ENCODE measurements around the gene EDNRB.
"Not testable (repeated sequence)": the region's sequence is repeated elsewhere in the genome, so short reads cannot be mapped to it uniquely, and the experiment has no call there.

EDNRB gene

GRCh38 chr13:77918391-77919245 is at the start of gene EDNRB:
TSS of gene EDNRB (minus strand) at chr13:77918831. CDS start at chr13:77918573, 258 bp downstream.
- DNase-seq, result no peak

- no peak for DNase-seq
Measured at GRCh38 chr13:77966671-77967070, 48.0 kb upstream of the EDNRB start.

GRCh38 chr13:77952737-77953136 is 34.1 kb upstream of the EDNRB start:
- DNase-seq, result no peak

DNA sequence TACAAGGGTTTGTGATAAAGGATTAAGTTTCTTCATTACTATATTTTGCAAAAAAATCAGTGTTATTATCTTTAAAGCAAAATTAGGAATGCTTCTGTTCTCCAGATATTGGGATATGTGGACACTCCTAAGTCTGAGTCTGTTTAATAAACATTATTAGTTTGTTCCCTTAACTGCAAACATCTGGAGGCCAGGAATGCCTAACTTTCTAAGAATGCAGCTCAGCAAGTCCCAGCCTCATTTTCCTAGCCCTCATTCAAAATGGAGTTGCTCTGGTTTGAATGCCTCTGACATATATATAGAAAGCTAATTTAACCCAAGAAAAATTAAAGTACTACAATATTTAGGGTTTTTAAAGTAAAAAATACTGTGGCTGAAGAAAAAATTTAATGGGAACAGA is 33.6 kb upstream of the EDNRB start:
- no peak for DNase-seq

- no peak for DNase-seq
Measured at GRCh38 chr13:77946522-77946921, 27.9 kb upstream of the EDNRB start.

DNA sequence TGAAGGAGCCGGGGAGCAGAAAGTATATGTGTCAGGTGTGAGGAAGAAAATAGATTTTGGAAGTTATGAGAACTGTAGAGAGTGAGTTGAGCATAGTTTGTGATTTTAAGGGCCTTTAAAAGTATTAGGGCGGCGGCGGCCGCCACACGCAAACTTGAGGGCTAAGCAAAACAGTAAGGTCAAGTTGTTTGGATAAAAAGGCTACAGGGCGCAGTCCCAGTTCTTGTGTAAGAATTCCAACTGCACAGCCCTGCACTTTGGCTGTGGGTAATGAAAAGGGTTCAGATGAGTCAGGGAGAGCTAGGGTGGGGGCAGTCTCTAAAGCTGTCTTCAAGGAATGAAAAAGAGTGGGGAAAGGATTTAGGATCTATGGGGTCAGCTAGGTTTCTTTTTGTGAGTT is 16.4 kb upstream of the EDNRB start:
- not testable (repeated sequence) for DNase-seq

- DNase-seq, result no peak
Measured at GRCh38 chr13:77930430-77930829, 11.8 kb upstream of the EDNRB start.

DNA sequence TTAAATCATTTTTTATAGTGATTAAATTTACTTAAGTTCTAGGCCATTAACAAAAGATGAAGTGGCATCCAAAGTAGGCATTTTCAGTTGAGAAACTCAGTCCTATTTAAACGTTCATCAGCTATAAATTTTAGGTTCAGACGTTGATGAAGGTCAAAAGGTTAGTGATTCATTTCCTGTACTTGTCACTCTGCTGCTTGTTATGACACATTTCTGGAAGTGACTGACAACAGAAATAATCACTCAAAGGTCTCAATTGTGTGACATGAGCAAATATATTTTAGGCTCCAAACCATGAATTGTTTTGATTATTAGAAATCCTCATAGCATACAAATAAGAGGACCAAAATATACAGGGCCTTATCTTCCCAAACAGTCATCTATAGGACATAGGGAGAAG is 10.3 kb upstream of the EDNRB start:
- no peak for DNase-seq

GRCh38 chr13:77925616-77926015 is 7.0 kb upstream of the EDNRB start:
- no peak for DNase-seq

DNA sequence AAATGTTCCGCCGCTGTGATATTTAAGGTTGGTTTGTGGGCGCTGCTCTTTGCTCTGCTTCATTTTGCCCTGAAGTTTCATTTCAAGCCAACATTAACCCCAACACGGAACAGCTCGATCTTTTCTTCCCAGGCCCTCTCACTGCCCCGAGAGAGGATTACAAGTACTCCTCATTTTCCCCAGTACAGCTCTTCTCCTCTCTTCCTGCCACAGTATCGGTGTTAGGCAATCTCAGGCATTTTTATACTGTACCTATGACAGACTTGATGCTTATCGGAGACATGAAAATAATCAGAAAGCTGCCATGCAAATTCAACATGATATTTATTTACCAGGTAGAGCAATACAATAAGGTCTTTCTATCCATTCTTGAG is 1.3 kb upstream of the EDNRB start:
- DNase-seq, result no peak

GRCh38 chr13:77919246-77919920 is 752 bp upstream of the EDNRB start:
- no peak for DNase-seq

DNA sequence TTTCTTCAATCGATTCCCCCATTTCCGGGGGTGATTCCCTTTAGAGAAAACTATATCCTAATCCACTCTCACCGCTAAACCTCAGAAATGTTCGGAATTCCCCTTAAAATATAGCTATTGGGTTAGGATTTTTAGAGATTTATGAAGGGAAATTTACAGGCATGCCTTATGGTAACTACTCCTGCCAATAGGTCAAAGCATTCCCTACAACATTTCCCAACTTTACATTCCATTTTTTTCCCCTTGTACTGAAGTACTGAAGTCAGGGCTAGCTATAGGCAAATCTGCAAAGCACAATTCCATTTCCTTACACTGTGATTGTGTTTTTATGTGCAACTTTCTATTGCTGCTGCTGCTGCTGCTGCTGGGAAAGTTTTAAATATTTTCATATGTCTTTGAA is 2.1 kb downstream of the EDNRB start:
- no peak for DNase-seq

- DNase-seq, result no peak
Measured at GRCh38 chr13:77915686-77916085, 2.9 kb downstream of the EDNRB start.

DNA sequence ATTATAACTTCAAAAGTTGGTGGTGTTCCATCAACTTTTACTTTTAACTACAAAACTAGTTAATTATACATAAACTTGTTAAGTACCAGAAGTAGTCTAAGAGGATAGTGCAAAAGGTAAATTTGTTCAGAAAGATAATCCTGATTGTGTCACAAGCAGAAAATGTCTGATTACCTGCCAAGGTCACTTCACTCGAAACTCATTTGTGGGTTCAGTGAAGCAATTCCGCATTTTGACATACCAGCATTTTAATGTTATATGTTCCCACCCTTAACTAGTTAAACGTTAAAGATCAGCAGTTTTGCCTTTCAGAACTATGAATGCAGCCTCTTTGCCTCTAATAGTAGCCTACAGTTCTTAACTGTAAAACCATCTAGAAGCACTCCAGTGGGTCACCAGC is 5.6 kb downstream of the EDNRB start:
- DNase-seq, result no peak

GRCh38 chr13:77911751-77912150 is 6.9 kb downstream of the EDNRB start:
- DNase-seq, result no peak

- no peak for DNase-seq
Measured at GRCh38 chr13:77909827-77910226, 8.8 kb downstream of the EDNRB start.

DNA sequence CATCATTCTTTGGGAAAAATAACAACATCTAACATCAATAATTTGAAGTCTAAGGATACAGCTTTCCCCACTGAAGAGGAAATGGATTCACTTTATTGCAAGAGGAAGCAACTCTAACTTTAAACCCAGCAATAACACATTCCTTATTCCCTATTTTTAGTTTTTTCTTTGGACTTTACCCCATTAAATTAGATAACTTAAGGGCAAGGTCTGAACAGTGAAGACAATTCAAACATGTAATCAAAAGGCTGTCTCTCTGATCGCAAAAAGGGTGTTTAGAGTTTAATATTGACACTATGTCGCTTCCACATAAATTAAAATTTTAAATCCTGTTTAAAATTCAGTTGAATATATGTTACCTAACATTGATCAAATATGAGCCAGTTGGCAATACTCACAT is 10.1 kb downstream of the EDNRB start:
- DNase-seq, result no peak

DNA sequence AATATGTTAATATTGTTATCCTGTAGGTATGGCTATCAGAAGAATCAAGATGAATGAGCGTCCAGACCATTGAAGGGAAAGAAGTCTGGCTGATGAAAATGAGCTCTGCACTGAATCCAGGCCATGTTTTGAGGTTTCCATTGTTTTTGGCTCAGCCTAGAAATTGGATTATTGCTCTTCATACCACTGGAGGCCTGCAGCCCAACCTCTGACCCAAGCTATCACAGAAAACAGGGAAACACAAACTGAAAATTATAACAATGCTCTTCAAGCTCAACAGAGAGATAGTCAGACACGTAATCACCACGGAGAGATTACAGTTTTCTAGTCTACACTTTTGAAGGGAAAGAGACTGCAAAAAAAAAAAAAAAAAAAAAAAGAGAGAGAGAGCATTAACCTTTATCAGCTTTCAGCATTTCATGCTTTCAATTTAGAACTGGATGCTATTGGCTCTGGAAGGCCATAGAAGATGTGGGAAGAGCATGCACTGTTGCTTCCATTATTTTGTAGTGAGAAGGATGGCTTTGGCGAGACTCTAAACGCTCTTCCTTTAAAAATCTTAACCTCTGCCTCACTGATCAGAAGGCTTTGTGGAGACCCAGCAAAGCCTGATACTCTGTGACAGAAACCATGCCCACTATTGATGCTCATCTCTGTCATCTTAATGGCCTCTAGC is 10.8 kb downstream of the EDNRB start:
- DNase-seq, result no peak

- DNase-seq, result no peak
Measured at GRCh38 chr13:77904031-77904430, 14.6 kb downstream of the EDNRB start.

GRCh38 chr13:77903435-77903834 is 15.2 kb downstream of the EDNRB start:
- DNase-seq, result no peak

- no peak for DNase-seq
Measured at GRCh38 chr13:77902319-77902963, 16.2 kb downstream of the EDNRB start.

DNA sequence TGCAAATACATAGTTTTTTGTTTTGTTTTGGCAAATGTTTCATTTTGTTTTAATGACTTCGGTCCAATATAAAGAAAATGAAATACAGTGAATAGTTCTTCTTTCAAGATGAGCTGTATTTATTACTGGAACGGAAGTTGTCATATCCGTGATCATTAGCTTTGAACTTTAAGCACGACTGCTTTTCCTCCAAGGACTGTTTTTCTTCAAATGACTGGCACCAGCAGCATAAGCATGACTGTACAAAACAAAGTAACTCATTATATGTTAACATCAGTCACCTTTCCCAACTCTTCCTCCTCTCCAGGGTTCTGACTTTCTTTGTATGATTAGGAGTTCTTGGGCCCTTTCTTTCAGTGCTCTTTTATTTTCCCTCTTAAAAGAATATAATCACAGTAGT is 20.5 kb downstream of the EDNRB start:
- no peak for DNase-seq

DNA sequence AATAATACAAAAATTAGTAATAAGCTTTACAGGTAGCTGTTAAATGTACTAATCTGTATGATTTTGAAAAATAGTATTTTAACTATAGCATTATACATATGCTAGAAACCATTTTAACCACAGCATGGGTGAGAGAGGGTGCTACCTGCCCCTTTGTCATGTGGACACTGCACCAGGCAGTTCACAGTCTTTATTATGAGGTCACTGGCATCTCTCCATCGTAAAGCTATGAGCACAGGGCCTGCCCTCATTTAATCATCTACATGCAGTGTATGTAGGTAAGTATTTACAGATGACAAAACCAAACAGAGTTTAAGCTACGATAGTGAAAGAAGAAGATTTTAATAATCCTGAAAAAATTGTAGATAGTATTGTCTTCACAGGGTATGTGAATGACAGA is 21.7 kb downstream of the EDNRB start:
- no peak for DNase-seq

All from activated CD8-positive, alpha-beta memory T cell treated with anti-CD3 and anti-CD28 coated beads for 24 hours (primary cell).